Measurements from ENCODE around the gene LGI2. TPM values are rescaled to one million over a fixed set of nuclear protein-coding genes. Genes with fewer than 3 reads are reported as not detected.
"Not testable (repeated sequence)": the region's sequence is repeated elsewhere in the genome, so short reads cannot be mapped to it uniquely, and the experiment has no call there.

Gene LGI2
- total and polyA plus RNA-seq, 2 experiments from 2014 or later: 0.63 to 8.0 TPM

DNA sequence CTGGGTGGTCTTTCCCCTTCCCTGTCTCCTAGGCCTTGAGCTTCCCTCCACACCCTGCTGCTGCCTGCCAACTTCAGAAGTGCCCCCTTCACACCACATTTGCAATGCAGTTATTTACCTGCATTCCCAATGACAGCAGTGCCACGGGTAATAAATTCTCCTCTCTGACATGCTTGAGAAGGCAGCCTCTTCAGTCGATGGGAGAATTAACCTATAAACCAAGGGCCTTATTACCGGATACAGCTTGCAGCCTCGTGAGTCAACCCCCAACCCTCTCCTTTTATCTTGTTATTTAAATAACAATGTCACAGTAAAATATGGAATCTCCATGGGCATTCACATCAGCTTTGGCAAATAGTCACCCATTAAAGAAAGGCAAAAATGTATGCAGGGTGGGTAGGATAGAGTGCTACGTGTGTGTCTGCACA lies 34.7 kb upstream of the LGI2 start:
- no peaks in the 10 kb centered on the region for H3K9me2 ChIP-seq (ENCODE audit: insufficient read depth)
- TF ChIP-seq REST (IDR thresholded peaks at IDR 0.05; ENCODE audit: unreplicated experiment) (no peak), ETS1 (IDR thresholded peaks at IDR 0.05) (no peak), NANOG (IDR thresholded peaks at IDR 0.05; ENCODE audit: borderline replicate concordance) (no peak), EZH2 (IDR thresholded peaks at IDR 0.05; ENCODE audit: low read depth, unreplicated experiment) (no peak), POLR2AphosphoS5 (IDR thresholded peaks at IDR 0.05; ENCODE audit: low read depth) (no peak), CREB1 (CRISPR knock-in tag; IDR thresholded peaks at IDR 0.05; ENCODE audit: low read depth) (no peak), CTCF (conservative IDR thresholded peaks at IDR 0.05; ENCODE audit: low read depth in 2 of 2) (no peak)
- ATAC-seq (peak; percentile 26; the same call in 1 of the 3 replicates), DNase-seq (ENCODE audit: low spot score) (peak; percentile 16)
- no peaks in the 10 kb centered on the region for H3K27me3 ChIP-seq (ENCODE audit: insufficient read depth)
- H3F3A ChIP-seq (replicated peaks; ENCODE audit: low read depth): no peaks in the 10 kb centered on the region
- H3K4me3 Mint-ChIP-seq: no peak overlapping the region
- H3K27me3 Mint-ChIP-seq (ENCODE audit: insufficient read depth, low read depth, poor library complexity): peaks cover 2% of the 10 kb centered on the region
- H3K27ac Mint-ChIP-seq: no peak overlapping the region
- H3K79me2 ChIP-seq (replicated peaks; ENCODE audit: insufficient read depth): no peaks in the 10 kb centered on the region
- H3K27ac ChIP-seq (ENCODE audit: low read depth): 0 out of 2 replicates have a peak overlapping the region, but pooled peaks have one; percentile 8
- peaks cover 30% of the 10 kb centered on the region for H3K4me1 Mint-ChIP-seq
- H3K4me1 ChIP-seq (ENCODE audit: insufficient read depth): peaks cover 34% of the 10 kb centered on the region
- no peaks in the 10 kb centered on the region for H4K20me1 ChIP-seq (replicated peaks; ENCODE audit: insufficient read depth)
- no peak overlapping the region; the same call in 1 of the 2 replicates for H2AFZ ChIP-seq
- no peaks in the 10 kb centered on the region for H3K36me3 ChIP-seq (ENCODE audit: insufficient read depth)
- peak overlapping the region; percentile 54 for H3K4me2 ChIP-seq
- H3K4me3 ChIP-seq: 0 out of 2 replicates have a peak overlapping the region, but pooled peaks have one; percentile 12
- H3K9me3 Mint-ChIP-seq: no peaks in the 10 kb centered on the region
- no peaks in the 10 kb centered on the region; the same call in 2 of the 3 replicates for H3K36me3 Mint-ChIP-seq (ENCODE audit: low read depth)

- peaks cover 35% of the 10 kb centered on the region for H3K4me1 ChIP-seq (ENCODE audit: insufficient read depth)
- not testable (repeated sequence) for H3K9me3 Mint-ChIP-seq; H2AFZ ChIP-seq; H4K20me1 ChIP-seq (replicated peaks; ENCODE audit: insufficient read depth); H3K27ac ChIP-seq (ENCODE audit: low read depth); H3K36me3 ChIP-seq (ENCODE audit: insufficient read depth); H3K36me3 Mint-ChIP-seq (ENCODE audit: low read depth); H3K27me3 ChIP-seq (ENCODE audit: insufficient read depth); H3K4me2 ChIP-seq; H3K4me3 ChIP-seq; H3F3A ChIP-seq (replicated peaks; ENCODE audit: low read depth); H3K79me2 ChIP-seq (replicated peaks; ENCODE audit: insufficient read depth); H3K4me3 Mint-ChIP-seq; H3K27me3 Mint-ChIP-seq (ENCODE audit: insufficient read depth, low read depth, poor library complexity); H3K27ac Mint-ChIP-seq; DNase-seq (ENCODE audit: low spot score); H3K9me2 ChIP-seq (ENCODE audit: insufficient read depth)
- peaks cover 31% of the 10 kb centered on the region for H3K4me1 Mint-ChIP-seq
- ATAC-seq: peak; percentile 31; the same call in 2 of the 3 replicates
Measured at GRCh38 chr4:25064447-25064846, 33.7 kb upstream of the LGI2 start.
